ENCODE results near the gene S100Z. TPM values are rescaled to one million over a fixed set of nuclear protein-coding genes. Genes with fewer than 3 reads are reported as not detected.

Gene S100Z
- total RNA-seq, result 1 to 10 TPM; 2.5 to 3.2 TPM

DNA sequence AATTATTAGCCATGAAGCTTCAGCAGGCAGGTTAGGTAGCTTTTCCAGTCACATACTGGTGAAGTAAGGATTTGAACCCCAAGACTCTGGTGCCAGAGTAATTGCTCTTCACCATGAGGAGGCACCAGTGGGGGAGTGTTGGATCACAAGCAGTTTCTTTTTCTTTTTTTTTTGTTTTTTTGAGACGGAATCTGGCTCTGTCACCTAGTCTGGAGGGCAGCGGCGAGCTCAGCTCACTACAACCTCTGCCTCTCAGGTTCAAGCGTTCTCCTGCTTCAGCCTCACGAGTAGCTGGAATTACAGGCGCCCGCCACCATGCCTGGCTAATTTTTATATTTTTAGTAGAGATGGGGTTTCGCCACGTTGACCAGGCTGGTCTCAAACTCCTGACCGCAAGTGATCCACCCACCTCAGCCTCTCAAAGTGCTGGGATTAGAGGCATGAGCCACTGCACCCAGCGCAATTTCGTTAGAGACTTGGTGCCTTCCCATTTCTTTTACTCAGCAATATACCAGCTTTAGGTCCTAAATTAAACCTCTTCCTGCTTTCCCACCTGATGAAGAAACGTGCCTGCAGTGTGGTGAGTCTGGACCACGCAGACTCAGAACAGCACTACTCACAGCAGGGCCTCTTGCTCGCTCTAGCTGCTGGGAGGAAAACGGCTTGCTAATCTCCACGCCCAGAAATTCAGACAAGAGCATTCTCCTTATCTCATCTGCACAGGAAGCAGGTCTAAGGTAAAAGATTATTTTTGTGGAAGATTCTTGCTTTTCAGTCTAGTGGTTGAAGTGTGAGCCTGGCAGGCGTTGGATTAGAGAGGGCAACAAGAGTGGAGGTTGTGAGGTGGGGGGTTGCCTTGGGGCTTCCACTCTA lies at the start of gene S100Z:
Gene S100Z (plus strand): TSS at position 596 of the 873 bp plus-strand sequence. CDS start 25,346 bp downstream, outside the sequence.
- H3K27ac Mint-ChIP-seq, result peak within 1 kb of the TSS; percentile 78
- ChIA-PET CTCF (interaction anchor here (0.6 to 1.2 kb wide), 4 partner anchors 9 to 233 kb away, joined by 3 to 4 read pairs (median 3); no protein-coding TSS in a partner anchor), POLR2A (interaction anchor here (1.1 kb wide), 1 partner anchor 180 kb away, joined by 3 read pairs; the partner anchor contains the start of gene AGGF1)
- H3K4me3 Mint-ChIP-seq, result peak within 1 kb of the TSS; percentile 40
- peaks cover 16% of the 10 kb centered on the region for H3K36me3 Mint-ChIP-seq (ENCODE audit: low read depth)
- peak; percentile 90 for ATAC-seq
- H3K4me1 Mint-ChIP-seq (ENCODE audit: low read depth), result peaks cover 51% of the 10 kb centered on the region
- peak; percentile 70 for DNase-seq
- peaks cover 8% of the 10 kb centered on the region for H3K9me3 Mint-ChIP-seq (ENCODE audit: insufficient read depth)
- H3K27me3 Mint-ChIP-seq (ENCODE audit: low read depth), result no peaks in the 10 kb centered on the region

DNA sequence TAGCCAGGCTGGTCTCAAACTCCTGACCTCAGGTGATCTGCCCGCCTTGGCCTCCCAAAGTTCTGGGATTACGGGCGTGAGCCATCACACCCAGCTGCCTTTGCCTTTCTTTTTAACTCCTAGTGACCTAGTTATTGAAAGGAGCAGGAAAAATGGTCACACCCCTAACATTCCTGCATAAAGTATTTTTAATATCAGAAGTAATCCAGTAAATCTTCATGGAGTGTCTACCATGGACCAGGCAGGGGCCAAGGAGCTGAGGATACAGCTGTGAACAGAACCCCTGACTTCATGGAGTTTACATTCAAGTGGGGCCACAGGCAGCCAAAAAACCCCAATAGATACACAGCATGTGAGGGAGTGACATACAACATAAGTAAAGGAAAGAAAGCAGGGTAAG lies 49.2 kb upstream of the S100Z start:
- CTCF ChIA-PET, result interaction anchor here (1.5 kb wide), 1 partner anchor 26 kb away, joined by 4 read pairs; no protein-coding TSS in a partner anchor
- H3K36me3 Mint-ChIP-seq (ENCODE audit: low read depth), result no peaks in the 10 kb centered on the region
- H3K4me3 Mint-ChIP-seq, result no peak overlapping the region
- peaks cover 4% of the 10 kb centered on the region for H3K27me3 Mint-ChIP-seq (ENCODE audit: low read depth)
- no peaks in the 10 kb centered on the region for H3K9me3 Mint-ChIP-seq (ENCODE audit: insufficient read depth)
- DNase-seq, result no peak
- no peak overlapping the region for H3K27ac Mint-ChIP-seq
- POLR2A ChIA-PET, result no interaction called here
- ATAC-seq, result no peak
- H3K4me1 Mint-ChIP-seq (ENCODE audit: low read depth), result no peaks in the 10 kb centered on the region

DNA sequence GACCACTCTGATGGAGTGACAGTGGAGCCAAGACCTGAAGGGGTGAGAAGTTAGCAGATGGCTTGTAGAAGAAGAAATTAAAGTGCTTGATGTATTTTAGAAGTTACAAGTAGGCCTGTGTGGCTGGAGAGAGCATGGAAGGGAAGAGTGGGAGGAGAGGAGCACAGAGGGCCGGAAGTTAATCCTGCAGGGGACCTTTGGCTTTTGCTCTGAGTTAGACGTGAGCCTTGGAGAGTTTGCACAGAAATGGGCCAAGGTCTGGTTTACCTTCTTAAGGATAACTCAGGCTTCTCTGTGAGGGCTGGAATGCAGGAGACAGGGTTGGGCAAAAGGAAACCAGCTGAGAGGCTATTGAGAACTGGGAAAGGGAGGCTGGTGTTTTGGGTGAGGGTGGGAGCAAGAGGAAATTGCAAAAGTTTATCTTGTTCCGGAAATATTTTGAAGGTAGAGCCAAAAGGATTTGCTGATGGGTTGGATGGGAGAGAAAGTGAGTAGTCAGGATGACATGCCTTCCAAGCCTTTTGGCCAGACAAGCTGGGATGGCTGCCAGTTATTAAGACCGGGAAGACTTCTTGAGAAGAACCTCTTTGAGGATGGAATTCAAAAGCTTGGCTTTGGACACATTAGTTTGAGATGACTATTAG lies 48.5 kb upstream of the S100Z start:
- no peaks in the 10 kb centered on the region for H3K36me3 Mint-ChIP-seq (ENCODE audit: low read depth)
- no peak overlapping the region for H3K27ac Mint-ChIP-seq
- CTCF ChIA-PET, result interaction anchor here (1.5 kb wide), 1 partner anchor 26 kb away, joined by 4 read pairs; no protein-coding TSS in a partner anchor
- H3K4me1 Mint-ChIP-seq (ENCODE audit: low read depth), result no peaks in the 10 kb centered on the region
- no peaks in the 10 kb centered on the region for H3K9me3 Mint-ChIP-seq (ENCODE audit: insufficient read depth)
- peaks cover 4% of the 10 kb centered on the region for H3K27me3 Mint-ChIP-seq (ENCODE audit: low read depth)
- DNase-seq, result no peak
- ATAC-seq, result no peak
- POLR2A ChIA-PET, result no interaction called here
- H3K4me3 Mint-ChIP-seq, result no peak overlapping the region

DNA sequence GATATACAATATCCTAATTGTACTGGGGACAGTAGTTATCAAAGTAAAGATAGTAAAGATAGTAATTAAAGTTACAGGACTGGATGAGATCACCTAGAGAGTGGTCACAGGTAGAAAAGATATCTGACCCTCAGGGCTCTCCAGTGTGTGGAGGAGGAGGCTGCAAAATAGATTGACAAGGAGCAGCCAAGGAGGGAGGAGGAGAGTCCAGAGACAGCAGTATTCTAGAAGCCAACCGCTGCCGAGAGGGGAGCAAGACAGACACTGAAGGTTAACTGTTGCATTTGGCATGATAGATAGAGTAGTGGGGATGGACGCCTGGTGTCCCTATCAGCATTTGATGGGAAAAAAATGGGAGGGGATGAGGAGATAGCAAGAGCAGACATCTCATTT lies 48.0 kb upstream of the S100Z start:
- Mint-ChIP-seq H3K27me3 (ENCODE audit: low read depth) (peaks cover 4% of the 10 kb centered on the region), H3K9me3 (ENCODE audit: insufficient read depth) (no peaks in the 10 kb centered on the region), H3K27ac (no peak overlapping the region), H3K4me3 (no peak overlapping the region), H3K36me3 (ENCODE audit: low read depth) (no peaks in the 10 kb centered on the region), H3K4me1 (ENCODE audit: low read depth) (no peaks in the 10 kb centered on the region)
- POLR2A ChIA-PET, result no interaction called here
- CTCF ChIA-PET, result interaction anchor here (1.5 kb wide), 1 partner anchor 27 kb away, joined by 4 read pairs; no protein-coding TSS in a partner anchor
- DNase-seq, result no peak
- no peak for ATAC-seq

DNA sequence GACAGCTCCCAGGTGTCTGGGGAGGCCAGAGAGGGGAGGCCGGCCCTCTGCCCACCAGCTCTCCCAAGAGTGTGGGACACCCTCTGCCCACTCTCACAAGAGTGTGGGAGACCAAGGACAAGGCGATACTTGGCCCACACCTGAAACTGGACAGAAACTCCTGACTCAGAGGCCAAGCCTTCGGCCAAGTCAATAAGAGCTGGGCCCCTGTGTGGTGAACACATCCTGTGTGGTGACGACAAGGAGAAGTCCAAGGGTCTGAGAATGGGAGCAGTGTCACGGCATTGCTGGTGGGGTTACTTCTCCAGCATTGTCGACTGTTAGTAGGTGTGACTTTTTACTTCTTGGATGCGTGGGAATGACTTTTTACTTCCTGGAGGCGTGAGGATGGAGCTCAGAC lies 45.5 kb upstream of the S100Z start:
- POLR2A ChIA-PET, result no interaction called here
- H3K4me3 Mint-ChIP-seq, result no peak overlapping the region
- peaks cover 4% of the 10 kb centered on the region for H3K27me3 Mint-ChIP-seq (ENCODE audit: low read depth)
- no peaks in the 10 kb centered on the region for H3K36me3 Mint-ChIP-seq (ENCODE audit: low read depth)
- ATAC-seq (no peak), DNase-seq (no peak)
- no peaks in the 10 kb centered on the region for H3K9me3 Mint-ChIP-seq (ENCODE audit: insufficient read depth)
- no peaks in the 10 kb centered on the region for H3K4me1 Mint-ChIP-seq (ENCODE audit: low read depth)
- CTCF ChIA-PET, result no interaction called here
- H3K27ac Mint-ChIP-seq, result no peak overlapping the region

DNA sequence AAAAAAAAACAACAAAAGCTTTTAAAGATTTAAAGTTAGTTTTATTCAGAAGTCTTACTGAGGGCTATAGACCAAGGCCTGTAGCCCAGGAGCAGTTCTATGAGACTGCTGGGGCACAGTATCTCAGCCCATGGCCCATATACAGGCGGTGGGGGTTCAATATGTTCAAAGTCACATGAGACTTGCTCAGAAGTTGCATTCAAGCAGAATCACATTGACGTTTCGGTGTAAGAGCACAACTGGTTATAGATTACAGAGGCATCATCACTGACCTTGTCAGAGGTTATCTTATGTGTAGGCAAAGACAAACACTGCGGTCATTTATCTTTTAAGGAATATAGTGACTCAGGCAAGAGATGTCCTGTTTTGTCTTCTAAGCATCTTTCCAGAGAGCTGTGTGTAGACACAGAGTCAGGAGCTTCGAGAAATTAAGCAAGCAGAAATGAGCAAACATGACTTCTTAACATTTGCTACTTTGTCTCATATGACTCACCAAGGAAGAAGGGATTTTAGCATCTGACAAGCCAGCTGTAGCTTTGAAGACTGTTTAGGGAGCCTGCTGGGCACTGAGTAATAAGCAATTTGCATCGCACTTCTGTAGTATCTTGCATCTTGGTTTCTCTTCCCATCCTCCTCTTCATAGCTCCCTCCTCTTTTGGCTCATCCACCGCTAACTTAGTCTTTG lies 43.9 kb upstream of the S100Z start:
- no peak for DNase-seq
- no peak for ATAC-seq
- no peaks in the 10 kb centered on the region for H3K4me1 Mint-ChIP-seq (ENCODE audit: low read depth)
- no peaks in the 10 kb centered on the region for H3K36me3 Mint-ChIP-seq (ENCODE audit: low read depth)
- peaks cover 2% of the 10 kb centered on the region for H3K27me3 Mint-ChIP-seq (ENCODE audit: low read depth)
- H3K4me3 Mint-ChIP-seq, result no peak overlapping the region
- ChIA-PET CTCF (interaction anchor here (1.4 to 1.7 kb wide), 2 partner anchors 13 to 32 kb away, joined by 4 to 5 read pairs; partner anchors contain the start of gene F2RL1), POLR2A (interaction anchor here (0.6 kb wide), 1 partner anchor 35 kb away, joined by 4 read pairs; no protein-coding TSS in a partner anchor)
- no peak overlapping the region for H3K27ac Mint-ChIP-seq
- H3K9me3 Mint-ChIP-seq (ENCODE audit: insufficient read depth), result no peaks in the 10 kb centered on the region

DNA sequence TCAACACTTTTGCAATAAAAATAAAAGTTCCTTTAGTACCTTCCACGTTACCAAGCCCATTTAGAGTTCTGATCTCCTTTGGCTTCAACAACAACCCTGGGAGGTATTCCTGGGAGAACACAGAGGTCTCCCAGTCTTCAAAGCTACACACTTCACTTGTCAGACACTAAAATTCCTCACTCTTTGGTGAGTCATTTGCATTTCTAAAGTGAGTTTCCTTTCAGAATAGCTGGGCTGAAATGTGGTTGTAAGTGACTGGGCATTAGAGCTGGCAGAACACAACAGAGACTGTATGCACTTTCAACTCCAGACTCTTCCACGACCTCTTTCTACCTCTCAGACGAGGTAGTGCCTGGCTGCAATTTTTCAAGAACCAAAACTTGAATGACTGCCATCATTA lies 42.5 kb upstream of the S100Z start:
- Mint-ChIP-seq H3K4me1 (ENCODE audit: low read depth) (no peaks in the 10 kb centered on the region), H3K36me3 (ENCODE audit: low read depth) (no peaks in the 10 kb centered on the region), H3K4me3 (no peak overlapping the region), H3K9me3 (ENCODE audit: insufficient read depth) (no peaks in the 10 kb centered on the region), H3K27me3 (ENCODE audit: low read depth) (peaks cover 2% of the 10 kb centered on the region), H3K27ac (no peak overlapping the region)
- ATAC-seq, result no peak
- ChIA-PET CTCF (no interaction called here), POLR2A (no interaction called here)
- DNase-seq, result no peak

DNA sequence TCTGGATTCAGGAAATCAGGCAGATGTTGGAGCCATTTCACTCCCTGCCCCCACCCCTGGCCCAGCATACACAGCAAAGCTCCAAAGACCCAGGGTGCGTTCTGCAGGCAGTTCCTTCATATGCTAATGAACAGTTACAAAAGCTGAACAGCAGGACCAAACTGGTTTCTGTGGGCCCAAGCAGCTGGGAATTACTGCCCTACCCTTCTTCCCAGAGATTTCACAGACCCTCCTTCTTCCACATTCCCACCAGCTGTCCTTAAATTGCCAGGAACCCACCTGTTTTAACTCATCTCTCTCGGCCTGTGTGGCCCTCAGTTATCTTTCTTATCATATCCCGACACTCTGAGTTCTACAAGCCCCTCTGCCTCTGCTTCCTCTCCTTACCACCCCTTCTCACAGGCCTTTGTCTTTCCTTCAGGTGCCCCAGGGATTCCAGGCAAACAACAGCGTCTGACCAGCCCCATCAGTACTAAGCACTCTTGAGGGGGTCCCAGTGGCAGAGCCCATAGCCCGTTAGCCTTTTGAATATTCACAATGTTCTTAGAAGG lies 41.6 kb upstream of the S100Z start:
- no peaks in the 10 kb centered on the region for H3K4me1 Mint-ChIP-seq (ENCODE audit: low read depth)
- H3K4me3 Mint-ChIP-seq, result no peak overlapping the region
- CTCF ChIA-PET, result no interaction called here
- POLR2A ChIA-PET, result no interaction called here
- no peaks in the 10 kb centered on the region for H3K9me3 Mint-ChIP-seq (ENCODE audit: insufficient read depth)
- peaks cover under 1% of the 10 kb centered on the region for H3K27me3 Mint-ChIP-seq (ENCODE audit: low read depth)
- H3K27ac Mint-ChIP-seq, result no peak overlapping the region
- ATAC-seq, result no peak
- no peaks in the 10 kb centered on the region for H3K36me3 Mint-ChIP-seq (ENCODE audit: low read depth)
- DNase-seq, result no peak

DNA sequence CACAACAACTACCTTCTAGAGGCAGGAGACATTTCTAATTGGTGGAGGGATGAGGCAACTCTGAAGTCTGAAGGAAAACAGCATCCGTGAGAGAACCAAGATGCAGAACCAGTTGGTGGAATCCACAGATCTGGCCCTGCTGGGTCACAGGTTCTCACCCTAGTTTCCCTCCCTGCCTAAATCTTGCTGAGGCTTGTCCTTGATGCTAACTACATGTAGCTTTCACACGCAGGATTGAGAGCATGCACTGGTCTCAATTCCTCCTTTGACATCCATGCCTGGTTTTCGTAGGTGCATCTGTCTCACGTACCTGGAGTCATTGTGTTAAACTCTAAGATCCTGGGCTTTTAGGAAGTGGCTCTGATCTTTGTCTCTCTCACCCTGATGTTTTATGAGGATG lies 40.7 kb upstream of the S100Z start:
- H3K36me3 Mint-ChIP-seq (ENCODE audit: low read depth), result no peaks in the 10 kb centered on the region
- ChIA-PET POLR2A (interaction anchor here (0.7 kb wide), 1 partner anchor 683 kb away, joined by 3 read pairs; no protein-coding TSS in a partner anchor), CTCF (no interaction called here)
- no peaks in the 10 kb centered on the region for H3K9me3 Mint-ChIP-seq (ENCODE audit: insufficient read depth)
- no peak overlapping the region for H3K4me3 Mint-ChIP-seq
- ATAC-seq (no peak), DNase-seq (no peak)
- peaks cover under 1% of the 10 kb centered on the region for H3K4me1 Mint-ChIP-seq (ENCODE audit: low read depth)
- no peak overlapping the region for H3K27ac Mint-ChIP-seq
- peaks cover under 1% of the 10 kb centered on the region for H3K27me3 Mint-ChIP-seq (ENCODE audit: low read depth)

DNA sequence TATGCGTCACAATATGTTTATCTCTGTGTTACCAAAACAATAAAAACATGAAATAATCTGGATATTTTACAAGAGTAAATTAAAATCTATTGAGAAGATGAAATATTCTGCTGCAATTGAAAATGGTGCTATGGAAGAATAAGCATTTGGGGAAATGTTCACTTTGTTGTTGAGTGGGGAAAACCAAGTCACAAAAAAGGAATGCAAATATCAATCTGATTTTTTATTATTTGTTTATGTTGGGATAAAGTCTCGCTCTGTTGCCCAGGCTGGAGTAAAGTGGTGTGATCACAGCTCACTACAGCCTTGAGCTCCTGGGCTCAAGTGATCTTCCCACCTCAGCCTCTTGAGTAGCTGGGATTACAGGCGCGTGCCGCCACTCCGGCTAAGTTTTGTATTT lies 39.6 kb upstream of the S100Z start:
- Mint-ChIP-seq H3K27ac (no peak overlapping the region), H3K4me1 (ENCODE audit: low read depth) (peaks cover 4% of the 10 kb centered on the region), H3K9me3 (ENCODE audit: insufficient read depth) (no peaks in the 10 kb centered on the region), H3K27me3 (ENCODE audit: low read depth) (peaks cover 4% of the 10 kb centered on the region), H3K4me3 (no peak overlapping the region), H3K36me3 (ENCODE audit: low read depth) (no peaks in the 10 kb centered on the region)
- DNase-seq (no peak), ATAC-seq (no peak)
- ChIA-PET CTCF (interaction anchor here (0.9 kb wide), 1 partner anchor 36 kb away, joined by 3 read pairs; no protein-coding TSS in a partner anchor), POLR2A (no interaction called here)

DNA sequence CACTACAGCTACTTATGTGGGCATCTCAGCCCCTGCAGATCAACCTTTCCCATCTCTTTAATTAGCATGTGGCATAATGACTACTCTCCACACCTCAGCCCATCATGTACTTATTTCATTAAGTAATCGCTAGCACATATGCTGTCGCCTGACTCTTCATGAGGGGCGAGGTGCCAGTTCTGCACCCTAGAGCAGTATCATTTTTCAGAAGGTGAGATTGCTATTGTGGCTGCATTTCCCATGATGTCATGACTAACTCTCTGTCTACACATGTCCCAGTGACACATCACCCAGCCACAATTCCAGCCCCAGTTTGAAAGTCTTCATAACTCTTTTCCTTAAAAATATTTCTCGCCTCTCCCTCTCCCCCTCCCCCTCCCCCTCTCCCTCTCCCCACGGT lies 38.6 kb upstream of the S100Z start:
- DNase-seq, result no peak
- Mint-ChIP-seq H3K4me1 (ENCODE audit: low read depth) (peaks cover 4% of the 10 kb centered on the region), H3K36me3 (ENCODE audit: low read depth) (no peaks in the 10 kb centered on the region), H3K9me3 (ENCODE audit: insufficient read depth) (no peaks in the 10 kb centered on the region), H3K27me3 (ENCODE audit: low read depth) (peaks cover 11% of the 10 kb centered on the region), H3K4me3 (no peak overlapping the region), H3K27ac (no peak overlapping the region)
- ChIA-PET POLR2A (no interaction called here), CTCF (interaction anchor here (0.9 kb wide), 1 partner anchor 37 kb away, joined by 3 read pairs; no protein-coding TSS in a partner anchor)
- ATAC-seq, result no peak
